D721Med (cell line): ENCODE data around the gene A1BG.
A peak's percentile ranks its signal among the peaks of the same experiment; 100 is the strongest.

Source experiments
- DNase-seq: peaks from one replicate; pipeline ENCODE4 v3.0.0; 2011; ENCODE audit warnings: low spot score; ENCODE audit not compliant: insufficient read length
- FAIRE-seq: peaks from 2 replicates; lab custom pipeline; 2011; peaks lifted over from hg19 to GRCh38; lab: Jason Lieb, UNC
- CTCF ChIP-seq: IDR thresholded peaks from 2 replicates; pipeline ENCODE4 v1.5.1; 2012; ENCODE audit warnings: mild to moderate bottlenecking, control low read depth; ENCODE audit not compliant: insufficient read depth; ENCODE audit errors: missing control alignments

A1BG gene

GRCh38 chr19:58336216-58336615 lies 17.1 kb downstream of the A1BG start:
- no peak for TF ChIP-seq CTCF
- DNase-seq: no peak
- no peak for FAIRE-seq

GRCh38 chr19:58335630-58336029 lies 17.7 kb downstream of the A1BG start:
- no peak for TF ChIP-seq CTCF
- DNase-seq (no peak), FAIRE-seq (no peak)

- FAIRE-seq (no peak), DNase-seq (no peak)
- TF ChIP-seq CTCF: no peak
These were observed 18.5 kb downstream of the A1BG start for GRCh38 chr19:58334691-58335249.

DNA sequence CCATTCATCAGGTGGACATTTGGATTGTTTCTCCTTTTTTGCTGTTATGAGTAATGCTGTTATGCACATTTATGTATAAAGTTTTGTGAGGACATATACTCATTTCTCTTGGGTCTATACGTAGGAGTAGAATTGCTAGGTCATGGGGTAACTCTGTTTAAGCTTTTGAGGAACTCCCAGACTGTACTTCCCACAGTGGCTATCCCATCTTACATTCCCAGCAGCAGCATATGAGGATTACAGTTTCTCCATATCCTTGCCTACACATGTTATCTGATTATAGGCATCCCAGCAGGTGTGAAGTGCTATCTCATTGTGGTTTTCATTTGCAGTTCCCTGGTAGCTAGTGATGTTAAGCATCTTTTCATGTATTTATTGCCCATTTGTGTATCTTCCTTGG lies 20.6 kb downstream of the A1BG start:
- DNase-seq (no peak), FAIRE-seq (no peak)
- TF ChIP-seq CTCF: no peak

DNA sequence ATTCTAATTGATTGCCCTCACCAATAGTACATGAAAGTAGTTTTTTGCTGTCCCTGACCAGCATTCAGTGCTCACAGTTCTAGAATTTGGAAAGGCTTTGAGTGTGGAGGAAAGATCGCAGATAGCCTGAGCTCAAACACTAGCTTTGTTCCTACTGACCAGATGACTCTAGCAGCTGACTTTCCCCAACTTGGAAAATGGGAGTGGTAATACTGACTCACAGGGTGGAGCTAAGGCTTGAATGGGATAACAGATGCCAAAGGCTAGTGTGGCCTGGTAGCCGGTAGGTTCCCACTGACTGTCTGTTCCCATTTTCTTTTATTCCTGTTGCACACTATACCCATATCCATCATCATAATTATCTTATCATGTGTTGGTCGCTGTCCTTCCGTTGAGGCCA lies 22.8 kb downstream of the A1BG start:
- FAIRE-seq (no peak), DNase-seq (no peak)
- TF ChIP-seq CTCF: no peak

DNA sequence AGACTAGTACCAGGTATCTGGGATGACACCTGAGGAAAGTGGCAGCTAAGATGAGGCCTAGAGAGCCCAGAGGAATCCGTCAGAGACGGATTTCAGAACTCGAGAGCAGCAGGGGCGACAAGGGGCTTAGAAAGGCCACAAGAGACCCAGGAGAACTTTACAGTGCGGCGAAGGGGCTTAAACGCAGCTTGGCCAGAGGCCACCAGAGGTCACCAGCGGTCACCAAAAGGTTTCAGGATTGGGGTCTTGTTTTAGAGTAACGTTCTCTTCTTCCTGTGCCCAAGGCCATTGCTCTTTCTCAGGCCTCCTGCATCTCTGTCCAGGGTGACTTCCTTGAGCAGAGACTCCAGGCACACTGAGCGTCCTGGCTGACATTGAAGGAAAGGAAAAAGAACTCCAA lies 24.3 kb downstream of the A1BG start:
- no peak for TF ChIP-seq CTCF
- FAIRE-seq: no peak
- DNase-seq: no peak

- no peak for TF ChIP-seq CTCF
- DNase-seq: peak; percentile 70
- no peak for FAIRE-seq
These were observed 26.2 kb downstream of the A1BG start, which contains the start of gene ZSCAN22 for GRCh38 chr19:58326914-58327726. ZSCAN22 (plus strand) TSS chr19:58326994; CDS start chr19:58334803, 7,809 bp downstream.
